Pancreas (tissue), 10 donors: ENCODE results near the gene PSD4. TPM values are rescaled to one million over a fixed set of nuclear protein-coding genes. Genes with fewer than 3 reads are reported as not detected.

Experiments used
- ATAC-seq, 4 donors: fragments of 200-7000 bp; cut with Tn5 transposase; one replicate each; pipeline versions ENCODE4 v1.8.0 to v1.9.1; 2020; ENCODE audit warnings: mild to moderate bottlenecking in 4 of 4, moderate library complexity in 4 of 4
- DNase-seq, 6 donors: peaks; one replicate each; pipeline ENCODE4 v3.0.0-alpha.2; 2020
- FAIRE-seq: peaks from 2 replicates; lab custom pipeline; 2012; peaks lifted over from hg19 to GRCh38; lab: Jason Lieb, UNC
- H3K27ac ChIP-seq, 4 donors: fragments of 200-600 bp; sonication (generic); 1 replicate in 3 of 4; 2 replicates in 1 of 4; pipeline versions ENCODE4 v1.5.0 to v1.8.0; 2020
- H3K27me3 ChIP-seq, 4 donors: fragments of 200-600 bp; one replicate each; pipeline ENCODE4 v1.8.0; 2021
- H3K36me3 ChIP-seq, 3 donors: fragments of 200-600 bp; sonication (generic) in 1 of 3; one replicate each; pipeline versions ENCODE4 v1.5.0 to v1.8.0; 2020 to 2021
- H3K4me1 ChIP-seq, 3 donors: fragments of 200-600 bp; one replicate each; pipeline ENCODE4 v1.8.0; 2021
- H3K4me3 ChIP-seq, 4 donors: fragments of 200-600 bp; sonication (generic) in 2 of 4; one replicate each; pipeline versions ENCODE4 v1.5.0 to v1.8.0; 2020 to 2021
- H3K9me3 ChIP-seq, 4 donors: fragments of 200-600 bp; one replicate each; pipeline ENCODE4 v1.8.0; 2021
- WGBS, 2 donors: extraction: QIAGEN DNeasy Blood & Tissue Kit; methylation state at CpG; one replicate each; pipeline ENCODE4 v1.1.7; 2013; 5-methylcytosine and 5-hydroxymethylcytosine counted together
- intact Hi-C, 3 donors: fragments of 100-400 bp; cut with DNase I; formaldehyde crosslinking; loops; one replicate each; pipeline versions ENCODE4 v1.11.1 to v1.14.2; 2022
- polyA plus RNA-seq, 2 donors: library from polyadenylated mRNA; stranded (reverse); fragments of 200-250 nt; gene quantifications; one replicate each; pipeline ENCODE4 v1.2.3, GENCODE V29; 2013
- total RNA-seq, 6 donors: library from RNA; stranded (reverse); fragmentation: NEBNext Ultra II Directional in 4 of 6; extraction: Animal tissue kit (Norgen Biotek cat#: 25700) in 4 of 6; gene quantifications; one replicate each; pipeline versions ENCODE4 v1.2.1 to v1.2.4, GENCODE V29; 2021 to 2023
- TF ChIP-seq, protein P1 (sequence below), 4 donors: fragments of 200-600 bp; sonication (generic) in 3 of 4; IDR thresholded peaks; one replicate each; pipeline versions ENCODE4 v1.5.0 to v1.8.0; 2021; ENCODE audit warnings: antibody characterized with exemption in 4 of 4
- donor health status: healthy with polysubstance abuse.
- donor health status: DM: no; HTN: no; CAD: no; lungs with moderate emphysema.
- donor health status: DM: no; HTN: no; CAD: no.
- donor health status: control.
- donor health status: control.
- donor health status: Bipolar disorder and iron deficiency.
- donor health status: DM: yes; HTN: yes; CAD: no.
- donor health status: DM: no; HTN: no; CAD: no.
- donor health status: DM: no; HTN: no; CAD: no.
- donor health status: DM: yes; HTN: yes; CAD: no.

The PSD4 gene
- total and polyA plus RNA-seq, 8 donors = 15.9 to 37.6 (median 26.0) TPM

DNA sequence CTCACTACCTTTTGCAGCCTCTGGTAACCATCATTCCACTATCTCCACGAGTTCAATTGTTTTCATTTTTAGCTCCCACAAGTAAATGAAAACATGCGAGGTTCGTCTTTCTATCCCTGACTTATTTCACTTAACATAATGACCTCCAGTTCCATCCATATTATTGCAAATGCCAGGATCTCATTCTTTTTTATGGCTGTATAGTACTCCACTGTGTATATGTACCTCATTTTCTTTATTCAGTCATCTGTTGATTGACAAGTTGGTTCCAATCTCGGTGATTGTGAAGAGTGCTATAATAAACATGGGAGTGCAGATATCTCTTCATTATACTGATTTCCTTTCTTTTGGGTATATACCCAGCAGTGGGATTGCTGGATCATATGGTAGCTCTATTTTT lies 29.5 kb upstream of the PSD4 start:
- intact Hi-C loops = no loop called here
- H3K9me3 ChIP-seq = no peaks in the 10 kb centered on the region
- TF ChIP-seq, protein P1, sequence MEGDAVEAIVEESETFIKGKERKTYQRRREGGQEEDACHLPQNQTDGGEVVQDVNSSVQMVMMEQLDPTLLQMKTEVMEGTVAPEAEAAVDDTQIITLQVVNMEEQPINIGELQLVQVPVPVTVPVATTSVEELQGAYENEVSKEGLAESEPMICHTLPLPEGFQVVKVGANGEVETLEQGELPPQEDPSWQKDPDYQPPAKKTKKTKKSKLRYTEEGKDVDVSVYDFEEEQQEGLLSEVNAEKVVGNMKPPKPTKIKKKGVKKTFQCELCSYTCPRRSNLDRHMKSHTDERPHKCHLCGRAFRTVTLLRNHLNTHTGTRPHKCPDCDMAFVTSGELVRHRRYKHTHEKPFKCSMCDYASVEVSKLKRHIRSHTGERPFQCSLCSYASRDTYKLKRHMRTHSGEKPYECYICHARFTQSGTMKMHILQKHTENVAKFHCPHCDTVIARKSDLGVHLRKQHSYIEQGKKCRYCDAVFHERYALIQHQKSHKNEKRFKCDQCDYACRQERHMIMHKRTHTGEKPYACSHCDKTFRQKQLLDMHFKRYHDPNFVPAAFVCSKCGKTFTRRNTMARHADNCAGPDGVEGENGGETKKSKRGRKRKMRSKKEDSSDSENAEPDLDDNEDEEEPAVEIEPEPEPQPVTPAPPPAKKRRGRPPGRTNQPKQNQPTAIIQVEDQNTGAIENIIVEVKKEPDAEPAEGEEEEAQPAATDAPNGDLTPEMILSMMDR (IDR thresholded peaks at IDR 0.05) = no peak
- peaks cover 0 to under 1% (median 0%) of the 10 kb centered on the region in 3 donors for H3K4me1 ChIP-seq
- H3K27me3 ChIP-seq = no peaks in the 10 kb centered on the region
- 65 to 66% methylated on average over 4 of the region's 4 CpGs for WGBS, 2 donors
- no peak overlapping the region for H3K4me3 ChIP-seq
- H3K36me3 ChIP-seq = no peaks in the 10 kb centered on the region
- ATAC-seq (no peak), DNase-seq (no peak), FAIRE-seq (no peak)
- no peak overlapping the region for H3K27ac ChIP-seq

DNA sequence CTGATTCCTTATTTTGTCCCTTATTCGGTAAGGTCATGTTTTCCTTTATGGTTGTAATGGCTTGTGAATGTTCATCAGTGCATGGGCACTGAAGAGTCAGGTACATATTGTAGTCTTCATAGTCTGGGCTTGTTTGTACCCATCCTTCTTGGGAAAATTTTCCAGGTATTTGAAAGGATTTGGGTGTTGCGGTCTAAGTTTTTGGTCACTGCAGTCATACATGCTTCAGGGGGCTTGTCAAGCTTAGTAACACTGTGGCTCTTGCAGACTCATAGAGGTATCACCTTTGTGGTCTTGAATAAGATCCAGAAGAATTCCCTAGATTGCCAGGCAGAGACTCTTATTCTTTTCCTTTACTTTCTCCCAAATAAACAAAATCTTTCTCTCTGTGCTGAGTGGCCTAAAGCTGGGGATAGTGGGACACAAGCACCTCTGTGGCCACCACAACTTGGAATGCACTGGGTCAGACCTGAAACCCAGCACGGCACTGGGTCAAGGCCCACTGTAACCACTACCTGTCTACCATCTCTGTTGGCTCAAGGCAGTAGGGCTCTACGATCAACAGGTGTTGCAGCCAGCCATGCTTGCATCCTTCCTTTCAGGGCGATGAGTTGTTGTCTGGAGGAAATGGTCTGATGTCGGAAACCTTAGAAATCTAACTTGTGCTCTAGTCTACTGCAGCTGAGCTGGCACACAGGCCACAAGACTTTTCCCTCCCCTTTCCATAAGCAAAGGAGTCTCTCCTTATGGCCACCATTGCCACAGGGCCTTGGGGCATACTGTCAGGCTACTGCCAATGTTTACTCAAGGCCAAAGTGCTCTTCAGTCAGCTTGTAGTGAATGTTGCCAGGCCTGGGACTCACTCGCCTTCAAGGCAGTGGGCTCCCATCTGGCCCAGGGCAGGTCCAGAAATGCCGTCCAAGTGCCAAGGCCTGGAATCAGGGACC lies 24.9 kb upstream of the PSD4 start:
- DNase-seq = no peak
- TF ChIP-seq, protein P1 (IDR thresholded peaks at IDR 0.05) = no peak
- no peak overlapping the region for H3K27ac ChIP-seq
- no peaks in the 10 kb centered on the region for H3K36me3 ChIP-seq
- no peak overlapping the region for H3K4me3 ChIP-seq
- no peaks in the 10 kb centered on the region for H3K27me3 ChIP-seq
- intact Hi-C loops = no loop called here
- H3K4me1 ChIP-seq = no peaks in the 10 kb centered on the region
- H3K9me3 ChIP-seq = no peaks in the 10 kb centered on the region
- ATAC-seq = no peak
- FAIRE-seq = no peak
- 77 to 82% methylated on average over 8 of the region's 8 CpGs for WGBS, 2 donors

DNA sequence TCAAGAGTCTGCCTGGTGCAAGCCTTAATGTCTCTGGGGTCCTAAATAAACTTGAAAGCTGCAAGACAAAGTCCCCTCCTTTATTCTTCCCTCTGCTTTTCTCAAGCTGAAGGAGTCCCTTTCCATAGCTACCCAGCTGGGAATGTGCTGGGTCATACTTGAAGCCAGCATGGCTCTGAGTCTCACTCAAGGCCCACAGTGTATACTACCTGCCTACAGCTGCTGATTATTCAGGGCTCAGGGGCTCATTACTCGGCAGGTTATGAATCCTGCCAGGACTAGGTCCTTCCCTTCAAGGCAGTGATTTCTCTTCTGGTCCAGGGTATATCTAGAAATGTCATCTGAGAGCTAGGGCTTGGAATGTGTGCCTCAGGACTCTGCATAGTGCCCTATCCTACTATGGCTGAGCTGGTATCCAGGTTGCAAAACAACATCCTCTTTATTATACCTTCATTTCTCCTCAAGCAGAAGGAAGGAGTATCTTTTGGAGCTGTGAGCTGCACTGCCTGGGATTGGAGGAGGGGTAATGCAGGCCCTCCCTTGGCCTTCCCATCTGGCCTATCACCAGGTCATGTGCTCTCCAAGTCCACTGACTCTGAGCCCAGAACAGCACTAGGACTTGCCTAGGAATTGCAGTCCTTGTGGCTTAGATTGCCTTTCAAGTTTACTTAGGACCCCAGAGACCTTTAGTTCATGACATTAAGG lies 24.1 kb upstream of the PSD4 start:
- TF ChIP-seq, protein P1 (IDR thresholded peaks at IDR 0.05) = no peak
- WGBS, 2 donors = 76 to 77% methylated on average over 1 of the region's 1 CpG
- no peak for FAIRE-seq
- no peak overlapping the region for H3K27ac ChIP-seq
- no peaks in the 10 kb centered on the region for H3K36me3 ChIP-seq
- no peaks in the 10 kb centered on the region for H3K27me3 ChIP-seq
- intact Hi-C loops = no loop called here
- no peak overlapping the region for H3K4me3 ChIP-seq
- no peak for ATAC-seq
- no peaks in the 10 kb centered on the region for H3K9me3 ChIP-seq
- no peak for DNase-seq
- H3K4me1 ChIP-seq = no peaks in the 10 kb centered on the region

DNA sequence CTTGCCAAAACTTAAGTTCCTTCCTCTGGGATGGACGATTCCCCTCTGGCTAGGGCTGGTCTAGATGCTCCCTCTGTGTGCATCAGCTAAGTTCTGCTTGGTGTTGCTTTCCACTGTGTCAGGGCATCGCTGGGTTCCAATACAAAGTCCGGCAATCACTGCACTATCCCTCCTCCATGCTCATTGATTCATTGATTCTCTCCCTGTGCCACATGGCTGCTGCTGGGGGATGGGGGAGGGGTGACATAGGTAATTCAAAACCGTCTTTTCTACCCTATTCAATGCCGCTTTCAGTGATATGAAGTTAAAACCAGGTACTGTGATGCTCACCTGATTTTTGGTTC lies 23.5 kb upstream of the PSD4 start:
- intact Hi-C loops = no loop called here
- no peaks in the 10 kb centered on the region for H3K4me1 ChIP-seq
- TF ChIP-seq, protein P1 (IDR thresholded peaks at IDR 0.05) = no peak

More for the DNA sequence above, 23.5 kb upstream of the PSD4 start:
- Histone ChIP-seq H3K9me3 (no peaks in the 10 kb centered on the region), H3K27me3 (no peaks in the 10 kb centered on the region), H3K36me3 (no peaks in the 10 kb centered on the region), H3K4me3 (no peak overlapping the region), H3K27ac (no peak overlapping the region)
- DNase-seq (no peak), ATAC-seq (no peak), FAIRE-seq (no peak)
- WGBS, 2 donors = 79 to 82% methylated on average over 5 of the region's 5 CpGs
